ENCODE measurements around the gene TSHR.

TSHR gene

DNA sequence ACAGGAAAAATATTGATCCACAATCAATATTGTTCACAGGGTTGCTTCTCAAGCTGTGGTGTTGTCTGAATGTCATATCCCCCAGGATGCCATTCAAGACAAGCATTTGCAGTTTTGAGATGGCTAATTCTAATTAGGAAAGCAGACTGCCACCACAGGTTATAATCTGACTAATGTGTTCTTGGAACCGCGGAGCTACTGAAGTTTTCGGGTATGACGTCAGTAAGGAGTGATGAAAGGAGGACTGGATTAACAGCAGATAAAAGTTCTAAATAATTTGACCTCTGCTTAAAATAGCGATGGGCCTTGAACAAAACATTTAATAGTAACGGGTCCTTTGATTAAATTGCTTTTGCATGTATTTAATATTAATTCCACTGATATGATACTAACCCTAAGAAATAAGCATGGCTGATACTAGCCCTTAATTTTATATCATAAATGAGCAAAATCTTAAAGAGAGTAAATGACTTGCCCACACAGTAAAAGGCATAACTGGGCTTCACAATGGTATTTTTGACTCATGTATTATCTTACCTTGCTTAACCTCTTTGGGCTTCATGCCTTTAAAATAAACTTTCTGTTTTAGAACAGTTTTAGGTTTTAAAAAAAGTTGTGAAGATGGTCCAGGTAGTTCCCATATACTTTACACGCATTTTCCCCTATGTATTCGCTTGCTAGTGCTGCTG lies 50.3 kb downstream of the TSHR start:
- no peak overlapping the region for H2AK5ac ChIP-seq (ENCODE audit: low read length)
- H3K23ac ChIP-seq (ENCODE audit: low read length), result no peak overlapping the region
- no peak overlapping the region for H2BK5ac ChIP-seq (ENCODE audit: low read length)
- no peak overlapping the region for H3K18ac ChIP-seq (ENCODE audit: low read length)
- no CpG with 5 or more reads among the region's 8 CpGs for WGBS (ENCODE audit: extremely low coverage, insufficient coverage, low lambda C conversion rate)
- no peak overlapping the region for H2BK15ac ChIP-seq (replicated peaks; ENCODE audit: low read depth)
- no peaks in the 10 kb centered on the region for H3K79me2 ChIP-seq (ENCODE audit: control insufficient read depth, insufficient read depth, low read length)
- H3K27me3 ChIP-seq (ENCODE audit: insufficient read depth, low read length, poor library complexity), result no peaks in the 10 kb centered on the region
- H3K4me1 ChIP-seq (ENCODE audit: control insufficient read depth, low read depth, low read length), result peaks cover 3% of the 10 kb centered on the region
- H3K27ac ChIP-seq (ENCODE audit: low read depth, low read length), result no peak overlapping the region
- no peaks in the 10 kb centered on the region for H3K36me3 ChIP-seq (ENCODE audit: control insufficient read depth, insufficient read depth, low read length)
- no peaks in the 10 kb centered on the region for H3K79me1 ChIP-seq (ENCODE audit: low read length)
- H4K5ac ChIP-seq (ENCODE audit: low read length), result no peak overlapping the region
- no peak for DNase-seq
- H3K9ac ChIP-seq (ENCODE audit: low read length), result no peak overlapping the region
- no peak overlapping the region for H2BK120ac ChIP-seq (ENCODE audit: low read depth, low read length)
- no peak overlapping the region for H3K4me2 ChIP-seq (ENCODE audit: low read length)
- H3K56ac ChIP-seq (ENCODE audit: low read length), result no peak overlapping the region
- H3K4me3 ChIP-seq (ENCODE audit: low read length), result no peak overlapping the region
- no peak overlapping the region for H4K8ac ChIP-seq (ENCODE audit: low read depth, low read length)
- no peak overlapping the region for H3K4ac ChIP-seq (ENCODE audit: low read depth, low read length)

- no peaks in the 10 kb centered on the region for H3K27me3 ChIP-seq (ENCODE audit: insufficient read depth, low read length, poor library complexity)
- H3K4me3 ChIP-seq (ENCODE audit: low read length), result no peak overlapping the region
- H2BK5ac ChIP-seq (ENCODE audit: low read length), result no peak overlapping the region
- H3K4ac ChIP-seq (ENCODE audit: low read depth, low read length), result no peak overlapping the region
- H3K18ac ChIP-seq (ENCODE audit: low read length), result no peak overlapping the region
- H2BK120ac ChIP-seq (ENCODE audit: low read depth, low read length), result no peak overlapping the region
- H3K56ac ChIP-seq (ENCODE audit: low read length), result no peak overlapping the region
- no peaks in the 10 kb centered on the region for H3K79me2 ChIP-seq (ENCODE audit: control insufficient read depth, insufficient read depth, low read length)
- H4K5ac ChIP-seq (ENCODE audit: low read length), result no peak overlapping the region
- no peaks in the 10 kb centered on the region for H3K36me3 ChIP-seq (ENCODE audit: control insufficient read depth, insufficient read depth, low read length)
- WGBS (ENCODE audit: extremely low coverage, insufficient coverage, low lambda C conversion rate), result no CpG with 5 or more reads among the region's 3 CpGs
- no peak overlapping the region for H4K8ac ChIP-seq (ENCODE audit: low read depth, low read length)
- H2AK5ac ChIP-seq (ENCODE audit: low read length), result no peak overlapping the region
- no peak overlapping the region for H3K9ac ChIP-seq (ENCODE audit: low read length)
- no peak overlapping the region for H3K23ac ChIP-seq (ENCODE audit: low read length)
- no peak for DNase-seq
- H2BK15ac ChIP-seq (replicated peaks; ENCODE audit: low read depth), result no peak overlapping the region
- peaks cover 3% of the 10 kb centered on the region for H3K4me1 ChIP-seq (ENCODE audit: control insufficient read depth, low read depth, low read length)
- H3K4me2 ChIP-seq (ENCODE audit: low read length), result no peak overlapping the region
- no peaks in the 10 kb centered on the region for H3K79me1 ChIP-seq (ENCODE audit: low read length)
- H3K27ac ChIP-seq (ENCODE audit: low read depth, low read length), result no peak overlapping the region
These were observed 50.8 kb downstream of the TSHR start for GRCh38 chr14:81006266-81006665.

- Histone ChIP-seq H2AK5ac (ENCODE audit: low read length) (no peak overlapping the region), H2BK120ac (ENCODE audit: low read depth, low read length) (no peak overlapping the region), H2BK15ac (replicated peaks; ENCODE audit: low read depth) (no peak overlapping the region), H3K4me2 (ENCODE audit: low read length) (no peak overlapping the region), H3K27me3 (ENCODE audit: insufficient read depth, low read length, poor library complexity) (no peaks in the 10 kb centered on the region), H4K5ac (ENCODE audit: low read length) (no peak overlapping the region), H3K56ac (ENCODE audit: low read length) (no peak overlapping the region), H3K4me3 (ENCODE audit: low read length) (no peak overlapping the region), H3K23ac (ENCODE audit: low read length) (no peak overlapping the region), H3K79me2 (ENCODE audit: control insufficient read depth, insufficient read depth, low read length) (no peaks in the 10 kb centered on the region), H3K9ac (ENCODE audit: low read length) (no peak overlapping the region), H4K8ac (ENCODE audit: low read depth, low read length) (no peak overlapping the region), H3K79me1 (ENCODE audit: low read length) (no peaks in the 10 kb centered on the region), H3K18ac (ENCODE audit: low read length) (no peak overlapping the region), H3K4me1 (ENCODE audit: control insufficient read depth, low read depth, low read length) (peaks cover 3% of the 10 kb centered on the region), H3K4ac (ENCODE audit: low read depth, low read length) (no peak overlapping the region), H3K27ac (ENCODE audit: low read depth, low read length) (no peak overlapping the region), H3K36me3 (ENCODE audit: control insufficient read depth, insufficient read depth, low read length) (no peaks in the 10 kb centered on the region), H2BK5ac (ENCODE audit: low read length) (no peak overlapping the region)
- WGBS (ENCODE audit: extremely low coverage, insufficient coverage, low lambda C conversion rate), result no CpG with 5 or more reads among the region's 1 CpG
- no peak for DNase-seq
These were observed 51.7 kb downstream of the TSHR start for GRCh38 chr14:81007131-81007530.

DNA sequence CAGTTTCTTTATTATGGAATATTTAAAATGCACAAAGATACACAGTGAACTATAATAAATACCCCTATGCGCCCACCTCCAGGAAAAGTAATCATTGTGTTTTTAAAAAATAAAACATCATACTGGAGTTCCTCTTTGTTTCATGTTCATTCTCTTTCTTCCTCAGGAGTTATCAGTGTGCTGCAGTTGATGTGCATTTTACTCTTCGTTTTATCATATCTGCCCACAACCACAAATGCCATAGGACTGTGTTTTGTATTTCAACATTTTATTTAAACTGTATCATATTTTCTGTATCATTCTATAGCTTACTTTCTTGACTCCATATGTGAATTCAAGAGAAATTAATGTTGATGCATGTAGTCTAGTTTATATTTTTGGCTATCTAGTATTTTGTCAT lies 53.9 kb downstream of the TSHR start:
- DNase-seq, result no peak
- H3K79me2 ChIP-seq (ENCODE audit: control insufficient read depth, insufficient read depth, low read length), result no peaks in the 10 kb centered on the region
- WGBS (ENCODE audit: extremely low coverage, insufficient coverage, low lambda C conversion rate), result no CpG with 5 or more reads among the region's 2 CpGs

DNA sequence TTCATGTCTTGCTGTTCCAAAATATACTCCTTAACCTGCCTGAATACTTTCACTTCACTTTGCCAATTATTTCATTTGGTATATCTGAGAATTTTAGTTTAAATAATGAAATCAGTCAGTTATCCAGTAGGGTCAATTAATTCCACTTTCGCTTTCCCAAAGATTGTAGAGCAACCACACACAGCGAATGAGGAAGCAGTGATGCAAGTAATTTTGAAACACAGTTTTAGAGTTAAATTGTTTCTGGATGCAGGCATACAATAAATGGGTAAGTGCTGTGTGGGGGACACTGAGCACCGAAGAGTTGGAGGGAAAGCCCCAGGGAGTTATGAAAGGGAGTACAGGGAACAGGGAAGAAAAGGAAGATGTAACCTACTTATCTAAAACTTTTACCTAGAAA lies 62.8 kb downstream of the TSHR start:
- Histone ChIP-seq H2AK5ac (ENCODE audit: low read length) (no peak overlapping the region), H4K8ac (ENCODE audit: low read depth, low read length) (no peak overlapping the region), H3K79me1 (ENCODE audit: low read length) (no peaks in the 10 kb centered on the region), H2BK120ac (ENCODE audit: low read depth, low read length) (no peak overlapping the region), H2BK15ac (replicated peaks; ENCODE audit: low read depth) (no peak overlapping the region), H3K4me2 (ENCODE audit: low read length) (no peak overlapping the region), H3K36me3 (ENCODE audit: control insufficient read depth, insufficient read depth, low read length) (no peaks in the 10 kb centered on the region), H4K5ac (ENCODE audit: low read length) (no peak overlapping the region), H3K4ac (ENCODE audit: low read depth, low read length) (no peak overlapping the region), H2BK5ac (ENCODE audit: low read length) (no peak overlapping the region), H3K79me2 (ENCODE audit: control insufficient read depth, insufficient read depth, low read length) (no peaks in the 10 kb centered on the region), H3K4me1 (ENCODE audit: control insufficient read depth, low read depth, low read length) (no peaks in the 10 kb centered on the region), H3K27me3 (ENCODE audit: insufficient read depth, low read length, poor library complexity) (no peaks in the 10 kb centered on the region), H3K4me3 (ENCODE audit: low read length) (no peak overlapping the region), H3K18ac (ENCODE audit: low read length) (no peak overlapping the region), H3K27ac (ENCODE audit: low read depth, low read length) (no peak overlapping the region), H3K23ac (ENCODE audit: low read length) (no peak overlapping the region), H3K56ac (ENCODE audit: low read length) (no peak overlapping the region), H3K9ac (ENCODE audit: low read length) (no peak overlapping the region)
- WGBS (ENCODE audit: extremely low coverage, insufficient coverage, low lambda C conversion rate), result no CpG with 5 or more reads among the region's 3 CpGs
- no peak for DNase-seq

More for the DNA sequence above, 53.9 kb downstream of the TSHR start:
- H3K18ac ChIP-seq (ENCODE audit: low read length), result no peak overlapping the region
- no peak overlapping the region for H2BK15ac ChIP-seq (replicated peaks; ENCODE audit: low read depth)
- no peak overlapping the region for H2BK5ac ChIP-seq (ENCODE audit: low read length)
- no peak overlapping the region for H4K8ac ChIP-seq (ENCODE audit: low read depth, low read length)
- H3K9ac ChIP-seq (ENCODE audit: low read length), result no peak overlapping the region
- no peak overlapping the region for H3K4me2 ChIP-seq (ENCODE audit: low read length)
- no peaks in the 10 kb centered on the region for H3K79me1 ChIP-seq (ENCODE audit: low read length)
- no peak overlapping the region for H2AK5ac ChIP-seq (ENCODE audit: low read length)
- no peak overlapping the region for H3K23ac ChIP-seq (ENCODE audit: low read length)
- no peak overlapping the region for H4K5ac ChIP-seq (ENCODE audit: low read length)
- H3K56ac ChIP-seq (ENCODE audit: low read length), result no peak overlapping the region
- no peaks in the 10 kb centered on the region for H3K4me1 ChIP-seq (ENCODE audit: control insufficient read depth, low read depth, low read length)
- no peaks in the 10 kb centered on the region for H3K36me3 ChIP-seq (ENCODE audit: control insufficient read depth, insufficient read depth, low read length)
- no peak overlapping the region for H2BK120ac ChIP-seq (ENCODE audit: low read depth, low read length)
- H3K27me3 ChIP-seq (ENCODE audit: insufficient read depth, low read length, poor library complexity), result no peaks in the 10 kb centered on the region
- H3K4me3 ChIP-seq (ENCODE audit: low read length), result no peak overlapping the region
- H3K4ac ChIP-seq (ENCODE audit: low read depth, low read length), result no peak overlapping the region
- H3K27ac ChIP-seq (ENCODE audit: low read depth, low read length), result no peak overlapping the region

DNA sequence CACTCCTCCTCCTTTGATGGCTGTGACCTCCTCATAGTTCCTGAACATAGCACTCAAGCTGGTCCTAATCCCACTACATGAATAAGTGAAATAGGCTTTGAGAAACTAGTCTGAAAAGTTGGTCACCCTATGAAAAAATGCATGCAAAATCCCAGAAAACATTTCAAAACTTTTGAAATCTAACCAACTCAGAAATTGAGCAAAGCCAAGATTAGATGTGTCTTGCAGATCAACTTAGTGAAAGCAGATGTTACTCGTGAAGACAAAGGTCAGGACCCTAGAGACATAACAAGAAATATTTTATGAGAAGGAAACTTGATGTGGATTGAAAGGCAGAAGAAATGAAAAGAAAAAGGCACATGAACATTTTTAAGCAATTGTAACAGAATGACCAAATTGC lies 63.3 kb downstream of the TSHR start:
- no peak for DNase-seq
- Histone ChIP-seq H3K4me3 (ENCODE audit: low read length) (no peak overlapping the region), H3K36me3 (ENCODE audit: control insufficient read depth, insufficient read depth, low read length) (no peaks in the 10 kb centered on the region), H3K4ac (ENCODE audit: low read depth, low read length) (no peak overlapping the region), H3K27ac (ENCODE audit: low read depth, low read length) (no peak overlapping the region), H3K9ac (ENCODE audit: low read length) (no peak overlapping the region), H2BK15ac (replicated peaks; ENCODE audit: low read depth) (no peak overlapping the region), H3K4me1 (ENCODE audit: control insufficient read depth, low read depth, low read length) (no peaks in the 10 kb centered on the region), H3K27me3 (ENCODE audit: insufficient read depth, low read length, poor library complexity) (no peaks in the 10 kb centered on the region), H3K79me1 (ENCODE audit: low read length) (no peaks in the 10 kb centered on the region), H3K79me2 (ENCODE audit: control insufficient read depth, insufficient read depth, low read length) (no peaks in the 10 kb centered on the region), H3K56ac (ENCODE audit: low read length) (no peak overlapping the region), H3K4me2 (ENCODE audit: low read length) (no peak overlapping the region), H2BK5ac (ENCODE audit: low read length) (no peak overlapping the region), H2AK5ac (ENCODE audit: low read length) (no peak overlapping the region), H4K8ac (ENCODE audit: low read depth, low read length) (no peak overlapping the region), H4K5ac (ENCODE audit: low read length) (no peak overlapping the region), H3K18ac (ENCODE audit: low read length) (no peak overlapping the region), H3K23ac (ENCODE audit: low read length) (no peak overlapping the region), H2BK120ac (ENCODE audit: low read depth, low read length) (no peak overlapping the region)
- WGBS (ENCODE audit: extremely low coverage, insufficient coverage, low lambda C conversion rate), result no CpG with 5 or more reads among the region's 1 CpG

Measured in mesendoderm (in vitro differentiated cells).